NCI-H128 (cell line): ENCODE results near the gene OPN4.

Experiments used
- DNase-seq: peaks from one replicate; lab custom pipeline; 2025; ENCODE audit not compliant: unreplicated experiment; lab: John Stamatoyannopoulos, UW

OPN4 gene

GRCh38 chr10:86698207-86698940 is 44.0 kb downstream of the OPN4 start:
- DNase-seq, result no peak

GRCh38 chr10:86699125-86699524 is 44.8 kb downstream of the OPN4 start:
- no peak for DNase-seq

GRCh38 chr10:86699541-86699940 is 45.2 kb downstream of the OPN4 start:
- no peak for DNase-seq

GRCh38 chr10:86699991-86700840 is 45.9 kb downstream of the OPN4 start:
- no peak for DNase-seq

GRCh38 chr10:86700851-86701617 is 46.7 kb downstream of the OPN4 start:
- no peak for DNase-seq

GRCh38 chr10:86703176-86703575 is 48.8 kb downstream of the OPN4 start:
- no peak for DNase-seq

- DNase-seq, result no peak
These were observed 50.8 kb downstream of the OPN4 start for GRCh38 chr10:86705139-86705538.

GRCh38 chr10:86705905-86706304 is 51.6 kb downstream of the OPN4 start:
- DNase-seq, result no peak

- no peak for DNase-seq
These were observed 52.1 kb downstream of the OPN4 start for GRCh38 chr10:86706401-86706841.

- no peak for DNase-seq
These were observed 52.6 kb downstream of the OPN4 start for GRCh38 chr10:86706977-86707376.

GRCh38 chr10:86707505-86707904 is 53.2 kb downstream of the OPN4 start:
- no peak for DNase-seq

- DNase-seq, result no peak
These were observed 53.9 kb downstream of the OPN4 start for GRCh38 chr10:86708068-86708782.

- DNase-seq, result no peak
These were observed 54.5 kb downstream of the OPN4 start for GRCh38 chr10:86708783-86709380.

- DNase-seq, result no peak
These were observed 55.2 kb downstream of the OPN4 start for GRCh38 chr10:86709396-86710185.

- peak; percentile 30 for DNase-seq
These were observed 56.7 kb downstream of the OPN4 start for GRCh38 chr10:86710987-86711512.

- DNase-seq, result no peak
These were observed 57.4 kb downstream of the OPN4 start for GRCh38 chr10:86711513-86712316.

- DNase-seq, result no peak
These were observed 58.0 kb downstream of the OPN4 start for GRCh38 chr10:86712317-86712707.

GRCh38 chr10:86715156-86715795 is 60.9 kb downstream of the OPN4 start:
- no peak for DNase-seq
